Upper lobe of left lung (tissue), 6 donors: ENCODE measurements around the gene ULBP3. TPM values are rescaled to one million over a fixed set of nuclear protein-coding genes. Genes with fewer than 3 reads are reported as not detected.
"Not testable (repeated sequence)": the region's sequence is repeated elsewhere in the genome, so short reads cannot be mapped to it uniquely, and the experiment has no call there.

Experiments
- ATAC-seq, 2 donors: fragments of 200-7000 bp; cut with Tn5 transposase; one replicate each; pipeline ENCODE4 v1.9.1; 2022; ENCODE audit warnings: mild to moderate bottlenecking in 2 of 2, moderate library complexity in 2 of 2; ENCODE audit not compliant: low FRiP score in 2 of 2
- DNase-seq, 2 donors: peaks; one replicate each; pipeline ENCODE4 v3.0.0-alpha.2; 2019 to 2020
- H3K27ac ChIP-seq, 4 donors: fragments of 200-600 bp; sonication (generic); one replicate each; pipeline ENCODE4 v1.5.1; 2016 to 2019
- H3K27me3 ChIP-seq, 4 donors: fragments of 200-600 bp; sonication (generic); one replicate each; pipeline ENCODE4 v1.5.1; 2017 to 2019
- H3K36me3 ChIP-seq, 4 donors: fragments of 200-600 bp; sonication (generic); one replicate each; pipeline ENCODE4 v1.5.1; 2016 to 2019
- H3K4me1 ChIP-seq, 4 donors: fragments of 200-600 bp; sonication (generic); one replicate each; pipeline ENCODE4 v1.5.1; 2018 to 2019
- H3K4me3 ChIP-seq, 4 donors: fragments of 200-600 bp; sonication (generic); one replicate each; pipeline ENCODE4 v1.5.1; 2017 to 2019; ENCODE audit warnings: mild to moderate bottlenecking in 2 of 4, moderate library complexity in 1 of 4
- H3K9me3 ChIP-seq, 4 donors: fragments of 200-600 bp; sonication (generic); one replicate each; pipeline ENCODE4 v1.5.1; 2018 to 2019
- CTCF ChIP-seq, 6 experiments: fragments of 450-650 bp in 4 of 6; fragments of 200-600 bp in 2 of 6; sonication (generic) in 2 of 6; IDR thresholded peaks; one replicate each; pipeline ENCODE4 v1.5.1; 2016 to 2019; ENCODE audit warnings: antibody characterized with exemption in 6 of 6
- EP300 ChIP-seq, 4 donors: sonication (generic); formaldehyde crosslinking; IDR thresholded peaks; one replicate each; pipeline ENCODE4 v1.5.1; 2017; ENCODE audit warnings: antibody characterized with exemption in 4 of 4, control low read depth in 2 of 4
- POLR2A ChIP-seq, 4 donors: fragments of 450-650 bp; IDR thresholded peaks; one replicate each; pipeline ENCODE4 v1.5.1; 2016 to 2017; ENCODE audit warnings: antibody characterized with exemption in 4 of 4, mild to moderate bottlenecking in 2 of 4
- POLR2AphosphoS5 ChIP-seq, 2 donors: sonication (generic); formaldehyde crosslinking; IDR thresholded peaks; one replicate each; pipeline ENCODE4 v1.5.1; 2017; ENCODE audit warnings: antibody characterized with exemption in 2 of 2
- WGBS, 2 donors: methylation state at CpG; one replicate each; pipeline ENCODE4 v1.1.5; 2017 to 2018; 5-methylcytosine and 5-hydroxymethylcytosine counted together
- total RNA-seq, 6 donors: library from RNA; depleted of rRNA in 4 of 6; stranded (reverse); fragments of >200 nt in 4 of 6; gene quantifications; one replicate each; pipeline versions ENCODE4 v1.1.0 to v1.2.1, GENCODE V29; 2016 to 2021
- donor health status: DM: no; HTN: no; CAD: no; lungs with moderate emphysema.
- donor health status: DM: no; HTN: yes; CAD: no; lungs with severe emphysema.

ULBP3 gene
- total RNA-seq, 6 donors from 2014 or later, result 2.5 to 7.0 (median 4.9) TPM; not detected in 2

GRCh38 chr6:150027806-150028565, 40.9 kb downstream of the ULBP3 start:
- Histone ChIP-seq H3K27me3 (peaks cover 0 to 9% (median 5%) of the 10 kb centered on the region in 4 donors), H3K9me3 (no peaks in the 10 kb centered on the region), H3K4me1 (peaks cover 9 to 14% (median 12%) of the 10 kb centered on the region in 4 donors), H3K27ac (no peak overlapping the region), H3K4me3 (no peak overlapping the region), H3K36me3 (no peaks in the 10 kb centered on the region)
- DNase-seq (peak in 1 of 2 donors; percentile 30), ATAC-seq (no peak)
- 81 to 85% methylated on average over 3 to 6 of the region's 6 CpGs for WGBS, 2 donors
- TF ChIP-seq CTCF (IDR thresholded peaks at IDR 0.05) (no peak), POLR2AphosphoS5 (IDR thresholded peaks at IDR 0.05) (no peak), EP300 (IDR thresholded peaks at IDR 0.05) (no peak), POLR2A (IDR thresholded peaks at IDR 0.05) (no peak)

- Histone ChIP-seq H3K27ac (no peak overlapping the region), H3K36me3 (no peaks in the 10 kb centered on the region), H3K4me1 (peaks cover 9 to 14% (median 12%) of the 10 kb centered on the region in 4 donors), H3K4me3 (no peak overlapping the region), H3K9me3 (no peaks in the 10 kb centered on the region), H3K27me3 (peaks cover 0 to 9% (median 5%) of the 10 kb centered on the region in 4 donors)
- 88 to 93% methylated on average over 7 to 9 of the region's 9 CpGs for WGBS, 2 donors
- DNase-seq, result no peak
- TF ChIP-seq POLR2AphosphoS5 (IDR thresholded peaks at IDR 0.05) (no peak), CTCF (IDR thresholded peaks at IDR 0.05) (no peak), EP300 (IDR thresholded peaks at IDR 0.05) (no peak), POLR2A (IDR thresholded peaks at IDR 0.05) (no peak)
- ATAC-seq, result peak in 1 of 2 donors; percentile 20
Observed at GRCh38 chr6:150026976-150027805, 41.7 kb downstream of the ULBP3 start.

- Histone ChIP-seq H3K36me3 (no peaks in the 10 kb centered on the region), H3K4me1 (peaks cover 9 to 14% (median 12%) of the 10 kb centered on the region in 4 donors), H3K9me3 (no peaks in the 10 kb centered on the region), H3K27me3 (peaks cover 0 to 9% (median 5%) of the 10 kb centered on the region in 4 donors), H3K27ac (no peak within 1 kb of the TSS), H3K4me3 (peak within 1 kb of the TSS; percentile 6 to 36 (median 22))
- DNase-seq, result peak; percentile 32 to 83
- WGBS, 2 donors, result 8 to 9% methylated on average over 32 to 36 of the region's 36 CpGs
- TF ChIP-seq POLR2AphosphoS5 (IDR thresholded peaks at IDR 0.05) (no peak), CTCF (IDR thresholded peaks at IDR 0.05) (no peak), EP300 (IDR thresholded peaks at IDR 0.05) (no peak), POLR2A (IDR thresholded peaks at IDR 0.05) (no peak)
- peak in 1 of 2 donors; percentile 79 for ATAC-seq
Observed at GRCh38 chr6:150025201-150025917, 43.6 kb downstream of the ULBP3 start, which contains the start of gene RAET1L. Gene RAET1L, minus strand, starts transcription at chr6:150025532. Its CDS starts 61 bp downstream, at chr6:150025471.

GRCh38 chr6:150024646-150025155, 44.2 kb downstream of the ULBP3 start:
- Histone ChIP-seq H3K4me1 (peaks cover 9 to 14% (median 12%) of the 10 kb centered on the region in 4 donors), H3K4me3 (no peak overlapping the region), H3K27me3 (peaks cover 0 to 9% (median 5%) of the 10 kb centered on the region in 4 donors), H3K9me3 (no peaks in the 10 kb centered on the region), H3K27ac (no peak overlapping the region), H3K36me3 (no peaks in the 10 kb centered on the region)
- WGBS, 2 donors, result 42 to 52% methylated on average over 10 to 11 of the region's 11 CpGs
- TF ChIP-seq POLR2A (IDR thresholded peaks at IDR 0.05) (no peak), POLR2AphosphoS5 (IDR thresholded peaks at IDR 0.05) (no peak), EP300 (IDR thresholded peaks at IDR 0.05) (no peak), CTCF (IDR thresholded peaks at IDR 0.05) (no peak)
- ATAC-seq (no peak), DNase-seq (no peak)

GRCh38 chr6:150024021-150024420, 44.9 kb downstream of the ULBP3 start:
- 56% methylated on average over 2 of the region's 2 CpGs; no CpG with 5 or more reads in 1 of the 2 donors for WGBS, 2 donors
- H3K9me3 ChIP-seq, H3K27me3 ChIP-seq, H3K27ac ChIP-seq, DNase-seq, H3K36me3 ChIP-seq, H3K4me3 ChIP-seq, ATAC-seq: not testable (repeated sequence)
- H3K4me1 ChIP-seq, result peaks cover 9 to 14% (median 12%) of the 10 kb centered on the region in 4 donors

- H3K36me3 ChIP-seq, DNase-seq, H3K4me3 ChIP-seq, ATAC-seq, H3K9me3 ChIP-seq, H3K27me3 ChIP-seq, H3K27ac ChIP-seq: not testable (repeated sequence)
- WGBS, 2 donors, result 85 to 94% methylated on average over 2 of the region's 6 CpGs
- H3K4me1 ChIP-seq, result peaks cover 9 to 14% (median 12%) of the 10 kb centered on the region in 4 donors
Observed at GRCh38 chr6:150021870-150022269, 47.1 kb downstream of the ULBP3 start.
